ENCODE measurements around the gene MDN1.

MDN1 gene

GRCh38 chr6:89690944-89691324 is 128.7 kb downstream of the MDN1 start:
- TF ChIP-seq ZNF8 (CRISPR knock-in tag; IDR thresholded peaks at IDR 0.05) (no peak), SNAI2 (CRISPR knock-in tag; IDR thresholded peaks at IDR 0.05) (no peak), TCF4 (CRISPR knock-in tag; IDR thresholded peaks at IDR 0.05; ENCODE audit: borderline replicate concordance) (no peak), TOX (CRISPR knock-in tag; IDR thresholded peaks at IDR 0.05; ENCODE audit: borderline replicate concordance) (no peak), ISL1 (CRISPR knock-in tag; IDR thresholded peaks at IDR 0.05) (no peak), POU6F1 (CRISPR knock-in tag; IDR thresholded peaks at IDR 0.05; ENCODE audit: borderline replicate concordance, low read depth) (no peak), ZFP3 (CRISPR knock-in tag; IDR thresholded peaks at IDR 0.05) (no peak), CSRNP3 (CRISPR knock-in tag; IDR thresholded peaks at IDR 0.05) (no peak), GLIS3 (CRISPR knock-in tag; IDR thresholded peaks at IDR 0.05) (no peak), ARNTL (CRISPR knock-in tag; IDR thresholded peaks at IDR 0.05; ENCODE audit: borderline replicate concordance, low read depth) (no peak), ESRRG (CRISPR knock-in tag; IDR thresholded peaks at IDR 0.05) (no peak)
- ATAC-seq: no peak

GRCh38 chr6:89689732-89690131 is 129.9 kb downstream of the MDN1 start:
- ATAC-seq: no peak
- TF ChIP-seq OSR1 (CRISPR knock-in tag; IDR thresholded peaks at IDR 0.05) (no peak), PATZ1 (CRISPR knock-in tag; IDR thresholded peaks at IDR 0.05; ENCODE audit: borderline replicate concordance) (no peak), BACH2 (CRISPR knock-in tag; IDR thresholded peaks at IDR 0.05; ENCODE audit: borderline replicate concordance) (no peak), ZNF8 (CRISPR knock-in tag; IDR thresholded peaks at IDR 0.05) (no peak), ZFP3 (CRISPR knock-in tag; IDR thresholded peaks at IDR 0.05) (no peak), RARB (CRISPR knock-in tag; IDR thresholded peaks at IDR 0.05) (no peak), PPARA (CRISPR knock-in tag; IDR thresholded peaks at IDR 0.05; ENCODE audit: borderline replicate concordance) (no peak), ZFP30 (CRISPR knock-in tag; IDR thresholded peaks at IDR 0.05) (no peak), TSHZ2 (CRISPR knock-in tag; IDR thresholded peaks at IDR 0.05) (no peak), ZNF565 (CRISPR knock-in tag; conservative IDR thresholded peaks at IDR 0.05; ENCODE audit: low read depth) (no peak), ESRRG (CRISPR knock-in tag; IDR thresholded peaks at IDR 0.05) (no peak), CSRNP3 (CRISPR knock-in tag; IDR thresholded peaks at IDR 0.05) (no peak), TOX (CRISPR knock-in tag; IDR thresholded peaks at IDR 0.05; ENCODE audit: borderline replicate concordance) (no peak), GLIS3 (CRISPR knock-in tag; IDR thresholded peaks at IDR 0.05) (no peak), CREB5 (CRISPR knock-in tag; IDR thresholded peaks at IDR 0.05; ENCODE audit: low read depth) (no peak), SNAI2 (CRISPR knock-in tag; IDR thresholded peaks at IDR 0.05) (no peak), CSDC2 (CRISPR knock-in tag; IDR thresholded peaks at IDR 0.05) (no peak)
